Adrenal gland (tissue), 12 donors: ENCODE measurements around the gene HSPA12A. TPM values are rescaled to one million over a fixed set of nuclear protein-coding genes. Genes with fewer than 3 reads are reported as not detected.

Experiments used
- DNase-seq, 7 donors: peaks; one replicate each; pipeline ENCODE4 v3.0.0-alpha.2; 2019 to 2020
- H3K27ac ChIP-seq, 5 donors: fragments of 200-600 bp; sonication (generic) in 4 of 5; 1 replicate in 3 of 5; 2 replicates in 2 of 5; pipeline versions ENCODE4 v1.5.1 to v1.8.0; 2016 to 2020; ENCODE audit warnings: mild to moderate bottlenecking in 1 of 5
- H3K27me3 ChIP-seq: fragments of 200-600 bp; 2 replicates; pipeline ENCODE4 v1.8.0; 2021
- H3K36me3 ChIP-seq, 2 donors: fragments of 200-600 bp; replicated peaks in 1 of 2; 1 replicate in 1 of 2; 2 replicates in 1 of 2; pipeline versions ENCODE4 v1.5.1 to v1.8.0; 2018 to 2022
- H3K4me1 ChIP-seq, 2 donors: fragments of 200-600 bp; replicated peaks in 1 of 2; 1 replicate in 1 of 2; 2 replicates in 1 of 2; pipeline versions ENCODE4 v1.5.1 to v1.8.0; 2018 to 2021
- H3K4me3 ChIP-seq, 4 donors: fragments of 200-600 bp; sonication (generic) in 3 of 4; one replicate each; pipeline ENCODE4 v1.5.1; 2016 to 2018
- H3K9me3 ChIP-seq, 3 donors: fragments of 200-600 bp; sonication (generic) in 1 of 3; replicated peaks in 1 of 3; 1 replicate in 2 of 3; 2 replicates in 1 of 3; pipeline versions ENCODE4 v1.5.1 to v1.8.0; 2016 to 2021
- CTCF ChIP-seq, 6 experiments: fragments of 450-650 bp in 4 of 6; fragments of 200-600 bp in 2 of 6; sonication (generic) in 1 of 6; IDR thresholded peaks; 1 replicate in 5 of 6; 2 replicates in 1 of 6; pipeline versions ENCODE4 v1.5.1 to v1.8.0; 2016 to 2021; ENCODE audit warnings: antibody characterized with exemption in 6 of 6, mild to moderate bottlenecking in 2 of 6, moderate library complexity in 1 of 6
- POLR2A ChIP-seq, 2 donors: fragments of 450-650 bp; IDR thresholded peaks; one replicate each; pipeline ENCODE4 v1.6.1; 2017; ENCODE audit warnings: antibody characterized with exemption in 2 of 2, mild to moderate bottlenecking in 2 of 2, moderate library complexity in 1 of 2
- WGBS, 4 donors: extraction: QIAGEN DNeasy Blood & Tissue Kit in 2 of 4; methylation state at CpG; one replicate each; pipeline versions ENCODE4 v1.1.5 to v1.1.7; 2013 to 2017; 5-methylcytosine and 5-hydroxymethylcytosine counted together
- intact Hi-C, 2 donors: fragments of 100-400 bp; cut with DNase I; formaldehyde crosslinking; loops; one replicate each; pipeline versions ENCODE4 v1.14.1 to v1.15.0; 2022 to 2023
- polyA plus RNA-seq, 3 donors: library from polyadenylated mRNA; stranded (reverse); fragments of 200-250 nt in 2 of 3; fragments of 350-450 nt in 1 of 3; fragmentation: Illumina TruSeq in 1 of 3; extraction: RNeasy Lipid Tissue Mini Kit (QIAGEN cat#74804) in 1 of 3; gene quantifications; one replicate each; pipeline ENCODE4 v1.2.3, GENCODE V29; 2013 to 2014
- total RNA-seq, 9 donors: library from RNA; depleted of rRNA in 4 of 9; stranded (reverse); fragments of >200 nt in 4 of 9; fragments of 120-200 nt in 1 of 9; fragmentation: NEBNext Ultra II Directional in 1 of 9; extraction: Animal tissue kit (Norgen Biotek cat#: 25700) in 1 of 9; gene quantifications; one replicate each; pipeline versions ENCODE4 v1.1.0 to v1.2.4, GENCODE V29; 2013 to 2023
- donor health status: healthy with polysubstance abuse.
- donor health status: Bipolar disorder and iron deficiency.
- donor health status: DM: yes; HTN: yes; CAD: no.
- donor health status: DM: no; HTN: no; CAD: no.
- donor health status: DM: no; HTN: no; CAD: no.
- donor health status: DM: yes; HTN: yes; CAD: no.

Gene HSPA12A
- total and polyA plus RNA-seq, 12 donors: 20.1 to 61.3 (median 46.3) TPM

- DNase-seq: no peak
- no peaks in the 10 kb centered on the region for H3K9me3 ChIP-seq
- no peak overlapping the region for H3K4me3 ChIP-seq
- 74 to 83% (median 79%) methylated on average over 5 of the region's 5 CpGs for WGBS, 4 donors
- H3K27me3 ChIP-seq: no peaks in the 10 kb centered on the region
- H3K4me1 ChIP-seq: peaks cover 2 to 5% of the 10 kb centered on the region in 2 donors
- no peaks in the 10 kb centered on the region for H3K36me3 ChIP-seq
- H3K27ac ChIP-seq: no peak overlapping the region
- intact Hi-C loops: no loop called here
- no peak for TF ChIP-seq CTCF (IDR thresholded peaks at IDR 0.05)
Measured at GRCh38 chr10:116761883-116762282, 19.5 kb upstream of the HSPA12A start.

- Histone ChIP-seq H3K27me3 (no peaks in the 10 kb centered on the region), H3K36me3 (no peaks in the 10 kb centered on the region), H3K4me3 (no peak overlapping the region), H3K9me3 (no peaks in the 10 kb centered on the region), H3K27ac (no peak overlapping the region), H3K4me1 (peaks cover 9 to 11% of the 10 kb centered on the region in 2 donors)
- TF ChIP-seq CTCF (IDR thresholded peaks at IDR 0.05) (no peak), POLR2A (IDR thresholded peaks at IDR 0.05) (no peak)
- intact Hi-C loops: no loop called here
- no peak for DNase-seq
- WGBS, 4 donors: 72 to 77% (median 76%) methylated on average over 8 of the region's 8 CpGs
Measured at GRCh38 chr10:116760919-116761318, 18.6 kb upstream of the HSPA12A start.

GRCh38 chr10:116757246-116757645, 14.9 kb upstream of the HSPA12A start:
- TF ChIP-seq CTCF (IDR thresholded peaks at IDR 0.05): no peak
- no peak for TF ChIP-seq POLR2A (IDR thresholded peaks at IDR 0.05)
- Histone ChIP-seq H3K9me3 (no peaks in the 10 kb centered on the region), H3K4me1 (peaks cover 21 to 31% of the 10 kb centered on the region in 2 donors), H3K4me3 (no peak overlapping the region), H3K27me3 (no peaks in the 10 kb centered on the region), H3K36me3 (no peaks in the 10 kb centered on the region), H3K27ac (peak overlapping the region in 2 of 5 donors; percentile 73 to 80)
- intact Hi-C loops: no loop called here
- 71 to 90% (median 77%) methylated on average over 10 of the region's 10 CpGs for WGBS, 4 donors
- DNase-seq: no peak

- intact Hi-C loops: no loop called here
- Histone ChIP-seq H3K36me3 (no peaks in the 10 kb centered on the region), H3K4me3 (no peak overlapping the region), H3K4me1 (peaks cover 22 to 32% of the 10 kb centered on the region in 2 donors), H3K27ac (peak overlapping the region in 4 of 5 donors; percentile 47 to 80 (median 70)), H3K27me3 (no peaks in the 10 kb centered on the region), H3K9me3 (no peaks in the 10 kb centered on the region)
- peak; percentile 67 to 78 (median 73) for DNase-seq
- WGBS, 4 donors: 24 to 36% (median 34%) methylated on average over 5 to 8 of the region's 8 CpGs
- TF ChIP-seq POLR2A (IDR thresholded peaks at IDR 0.05) (no peak), CTCF (IDR thresholded peaks at IDR 0.05) (no peak)
Measured at GRCh38 chr10:116756277-116756676, 13.9 kb upstream of the HSPA12A start.
